Erythroblast (primary cell): ENCODE data around the gene ZNF574.

ENCODE experiments used
- DNase-seq, 2 experiments: peaks; one replicate each; lab custom pipeline; 2025; lab: John Stamatoyannopoulos, UW
- GATA1 ChIP-seq: IDR thresholded peaks from 2 replicates; pipeline ENCODE4 v1.6.1; 2011; ENCODE audit warnings: low read depth, mild to moderate bottlenecking, control low read depth, low read length, moderate library complexity
- POLR2A ChIP-seq: IDR thresholded peaks from 2 replicates; pipeline ENCODE4 v1.6.1; 2011; ENCODE audit warnings: mild to moderate bottlenecking, low read length

Gene ZNF574

DNA sequence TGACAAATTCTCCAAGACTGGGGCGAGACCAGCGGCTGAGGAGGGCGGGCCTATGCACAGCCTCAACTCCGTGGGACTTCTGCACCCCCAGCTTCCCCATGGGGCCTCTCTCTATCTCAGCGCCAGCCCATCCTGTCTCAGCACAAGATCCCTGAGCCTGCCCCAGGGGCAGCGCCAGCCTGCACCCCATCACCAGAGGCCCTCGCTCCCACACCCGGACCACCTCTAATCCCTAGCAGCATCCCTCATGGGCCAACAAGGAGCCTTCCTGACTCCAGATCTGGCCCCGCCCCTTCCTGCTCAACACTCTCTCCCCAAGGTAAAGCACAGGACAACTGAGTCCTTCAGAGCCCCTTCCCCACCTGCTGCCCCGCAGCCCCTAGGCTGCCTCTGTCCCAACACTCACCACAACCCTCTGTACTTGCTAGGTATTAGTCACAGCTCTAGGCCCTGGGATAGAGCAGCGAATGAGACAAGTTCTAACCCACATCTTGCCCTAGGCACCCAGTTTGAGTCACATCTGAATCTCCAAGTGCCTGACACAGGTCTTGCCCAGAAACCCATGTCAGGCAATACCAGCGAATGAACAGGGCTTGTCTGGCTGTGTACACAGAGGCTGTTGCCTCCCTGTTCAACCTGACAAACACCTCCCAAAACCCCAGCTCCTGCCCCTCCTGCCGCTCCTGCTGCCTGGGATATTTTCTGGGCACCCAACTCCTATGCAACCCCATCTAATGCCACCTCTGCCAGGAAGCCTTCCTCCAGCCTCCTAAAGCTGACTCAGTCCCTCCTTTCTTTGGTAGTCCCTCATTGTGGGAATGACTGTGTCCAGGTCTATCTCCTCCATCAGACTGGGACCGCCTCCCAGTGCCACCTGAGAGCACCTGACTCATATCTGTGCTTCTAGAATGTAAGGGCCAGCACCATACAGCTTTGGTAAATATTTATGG is 24.5 kb upstream of the ZNF574 start:
- no peak for DNase-seq
- TF ChIP-seq GATA1 = no peak
- TF ChIP-seq POLR2A = no peak

DNA sequence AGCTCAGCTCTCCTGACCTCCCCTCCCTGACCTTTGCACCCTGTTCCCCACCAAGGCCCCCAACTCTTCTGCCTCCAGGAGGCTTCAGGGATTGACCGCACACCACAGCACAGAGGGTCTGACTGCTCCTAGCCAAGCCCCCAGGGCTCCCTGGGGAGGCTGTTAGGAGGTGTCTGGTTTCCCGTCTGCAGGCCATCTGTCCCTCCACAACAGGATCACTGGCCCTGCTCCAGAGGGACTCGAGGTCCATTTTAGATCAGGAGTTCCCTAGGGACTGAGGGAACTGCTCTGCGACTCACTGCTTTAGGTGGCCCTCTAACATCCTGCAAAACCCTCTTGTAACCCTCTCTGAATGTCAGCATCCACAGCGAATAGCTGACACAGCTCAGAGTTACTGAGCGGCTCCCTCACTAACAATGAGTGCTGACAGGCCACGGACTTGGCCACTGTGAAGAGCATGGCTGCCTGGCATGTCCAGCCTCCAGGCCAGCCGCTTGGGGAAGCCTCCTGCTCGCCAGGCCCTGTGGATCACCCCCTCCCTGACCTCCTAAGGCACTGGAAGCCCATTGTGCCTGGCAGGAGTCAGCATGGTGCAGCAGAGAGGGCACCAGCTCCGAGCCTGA is 23.6 kb upstream of the ZNF574 start:
- DNase-seq = no peak
- no peak for TF ChIP-seq GATA1
- no peak for TF ChIP-seq POLR2A

DNA sequence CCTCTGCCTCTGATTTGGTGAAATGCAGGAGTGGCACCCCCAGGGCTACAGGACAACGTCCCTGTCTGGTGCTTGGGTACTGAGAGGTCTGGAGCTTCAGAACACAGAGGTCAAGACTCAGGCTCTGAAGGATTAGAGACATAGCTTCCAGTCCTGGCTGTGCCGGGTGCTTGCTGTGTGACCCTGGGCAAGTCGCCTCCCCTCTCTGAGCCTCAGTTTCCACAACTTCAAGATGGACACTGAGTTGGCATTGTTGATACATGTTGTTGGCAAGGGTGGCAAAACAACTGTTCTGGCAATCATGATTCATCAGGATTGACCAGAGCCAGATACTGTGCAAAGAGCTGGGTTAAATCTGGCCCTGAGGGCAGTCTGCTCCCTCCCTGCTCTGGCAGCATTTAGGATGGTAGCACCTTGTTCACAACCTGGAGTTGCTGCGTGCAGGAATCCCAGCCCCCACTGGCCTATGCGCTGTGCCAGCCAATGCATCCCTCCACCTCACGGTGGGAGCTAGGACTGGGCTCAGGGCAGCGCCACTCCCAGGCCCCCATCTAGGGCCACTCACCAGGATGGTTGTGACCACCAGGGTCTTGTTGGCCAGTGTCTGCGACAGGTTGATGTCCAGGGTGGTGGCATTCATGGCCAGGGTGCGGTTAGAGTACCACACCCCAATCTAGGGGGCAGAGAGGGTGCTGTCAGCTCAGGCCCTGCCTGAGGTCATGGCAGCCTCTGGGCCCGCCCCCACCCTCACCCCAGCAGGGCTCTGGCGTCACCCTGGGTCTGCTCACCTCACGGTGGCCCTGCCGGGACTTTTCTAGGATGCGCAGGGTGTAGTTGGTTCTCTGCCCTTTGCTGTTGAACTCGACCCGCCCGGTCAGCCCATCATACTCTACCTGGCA is 22.7 kb upstream of the ZNF574 start:
- DNase-seq = no peak

DNA sequence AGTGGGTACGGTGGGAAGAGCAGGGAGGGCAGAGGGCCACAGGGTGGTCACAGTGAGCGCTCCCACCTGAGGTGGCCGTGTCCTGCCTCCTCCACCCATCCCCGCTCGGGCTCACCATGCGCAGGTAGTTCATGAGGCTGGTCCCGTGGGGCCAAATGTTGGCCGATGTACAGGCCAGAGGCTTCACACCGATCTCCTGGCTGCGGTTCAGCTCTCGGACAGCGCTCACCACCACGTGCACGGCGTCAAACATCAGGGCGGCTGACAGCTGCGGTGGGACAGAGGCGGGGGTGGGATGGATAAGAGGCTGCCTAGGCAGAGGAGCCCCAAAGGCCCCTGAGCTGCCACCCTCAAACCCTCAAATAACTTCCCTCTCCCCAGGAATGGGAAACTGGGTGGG is 21.8 kb upstream of the ZNF574 start:
- no peak for DNase-seq
- no peak for TF ChIP-seq GATA1
- no peak for TF ChIP-seq POLR2A

More for the DNA sequence above, 22.7 kb upstream of the ZNF574 start:
- TF ChIP-seq POLR2A (no peak), GATA1 (no peak)

DNA sequence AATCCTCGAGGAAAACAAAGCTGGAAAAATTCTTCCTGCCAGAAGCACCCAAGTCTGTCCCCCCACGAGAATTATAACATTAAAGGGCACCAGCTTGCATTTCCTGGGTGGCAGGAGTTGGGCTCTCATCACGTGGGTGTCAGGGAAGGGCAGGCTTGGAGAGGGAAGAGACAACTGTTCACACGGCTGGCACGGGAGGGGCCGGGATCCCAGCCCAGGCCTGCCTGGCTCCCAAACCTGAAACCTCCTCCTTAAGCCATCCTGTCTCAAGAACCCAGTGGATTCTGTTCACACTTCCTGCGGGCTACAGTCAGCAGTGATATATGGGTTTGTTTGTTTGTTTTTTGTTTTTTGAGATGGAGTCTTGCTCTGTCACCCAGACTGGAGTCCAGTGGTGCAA is 18.1 kb upstream of the ZNF574 start:
- no peak for TF ChIP-seq POLR2A
- no peak for TF ChIP-seq GATA1
- no peak for DNase-seq

DNA sequence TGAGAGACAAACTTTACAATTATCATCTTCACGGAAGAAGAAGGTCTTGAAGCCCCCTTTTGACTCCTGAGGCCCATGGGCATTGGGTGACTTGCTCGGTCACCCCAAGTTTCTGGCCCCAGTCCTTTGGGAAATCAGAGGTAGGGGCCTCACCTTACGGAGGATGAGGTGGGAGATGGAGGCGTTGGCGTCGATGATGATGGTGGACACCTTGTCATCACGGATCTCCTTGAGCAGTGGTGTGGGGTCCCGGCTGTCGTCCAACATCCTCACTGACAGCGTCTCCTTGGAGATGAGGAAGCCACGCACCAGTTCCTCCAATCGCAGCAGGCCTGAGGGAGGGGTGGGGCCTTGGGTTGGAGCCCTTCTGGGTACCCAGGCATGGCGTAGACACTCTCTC is 16.8 kb upstream of the ZNF574 start:
- TF ChIP-seq GATA1 (no peak), POLR2A (no peak)
- DNase-seq = no peak

DNA sequence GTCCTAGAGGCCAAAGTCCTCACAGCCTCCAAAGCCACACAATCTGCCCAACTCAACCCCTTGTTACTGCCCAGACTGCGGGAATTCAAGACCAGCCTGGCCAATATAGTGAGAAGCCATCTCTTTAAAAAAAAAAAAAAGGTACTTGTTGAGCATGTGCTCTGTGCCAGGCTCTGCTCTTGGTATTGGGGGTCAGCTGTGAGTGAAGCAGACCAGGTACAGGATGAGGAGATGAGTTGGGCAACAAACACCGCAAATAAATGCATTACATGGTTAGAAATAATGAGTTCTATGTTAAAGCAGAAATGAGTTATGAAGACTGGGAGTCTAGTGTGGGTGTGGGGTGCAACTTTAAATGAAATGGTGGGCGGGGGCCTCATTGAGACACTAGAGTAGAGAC is 15.8 kb upstream of the ZNF574 start:
- TF ChIP-seq GATA1 = no peak
- no peak for TF ChIP-seq POLR2A
- DNase-seq = no peak

DNA sequence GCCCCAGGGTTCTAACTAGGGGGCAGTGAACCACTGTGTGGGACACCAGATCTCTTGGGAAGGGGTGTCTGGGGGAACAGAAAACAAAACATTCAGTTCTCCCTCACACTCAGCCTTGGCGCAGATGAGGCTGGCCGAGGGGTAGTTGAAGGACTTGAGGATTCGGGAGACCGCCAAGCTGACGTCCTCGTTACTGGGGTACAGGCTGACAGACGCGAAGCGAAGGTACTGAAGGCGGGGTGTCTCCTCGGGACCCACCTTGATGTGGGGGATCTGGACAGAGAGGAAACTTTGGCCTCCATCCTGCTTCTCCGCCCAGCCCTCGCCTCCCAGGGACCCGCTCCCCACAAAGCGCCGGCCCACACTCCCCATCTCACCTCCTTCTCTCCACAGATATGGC is 13.6 kb upstream of the ZNF574 start:
- no peak for DNase-seq
- no peak for TF ChIP-seq GATA1
- TF ChIP-seq POLR2A = no peak

DNA sequence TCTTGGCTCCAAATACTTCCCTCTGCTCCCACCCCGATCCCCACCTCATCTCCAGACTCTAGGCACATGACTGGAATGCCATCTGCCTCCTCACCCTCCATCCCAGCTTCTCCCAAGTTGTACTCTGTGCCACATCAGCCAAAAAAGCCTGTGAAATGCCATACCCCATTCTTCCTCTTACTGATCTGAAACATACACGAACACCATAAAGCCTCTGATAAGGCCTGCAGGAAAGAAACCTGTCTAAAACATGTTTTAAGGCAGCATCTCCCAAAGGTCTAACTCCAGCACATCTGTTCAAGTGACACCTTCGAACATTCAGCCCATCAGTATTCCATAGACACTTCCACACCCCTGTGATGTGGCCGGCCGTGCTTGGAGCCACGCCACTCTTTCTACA is 11.5 kb upstream of the ZNF574 start:
- TF ChIP-seq GATA1 = no peak
- TF ChIP-seq POLR2A = no peak
- no peak for DNase-seq

DNA sequence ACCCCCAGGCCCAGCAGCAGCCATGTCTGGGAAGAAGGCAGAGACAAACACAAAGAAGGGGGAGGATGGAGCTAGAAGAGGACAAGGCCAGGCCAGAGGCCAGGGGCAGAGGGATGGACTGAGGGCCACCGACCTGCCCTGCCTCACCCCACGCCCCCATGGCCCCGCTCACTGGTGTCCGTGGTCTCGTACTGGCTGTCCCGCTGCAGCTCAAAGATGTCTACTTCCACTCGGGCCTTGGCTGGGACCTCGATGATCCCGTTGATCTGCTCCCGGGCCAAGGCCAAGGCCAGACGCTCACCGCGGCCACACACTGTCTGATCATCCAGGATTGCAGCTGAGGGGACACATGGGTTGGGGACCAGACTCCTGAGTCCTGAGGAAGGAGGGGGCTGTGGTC is 10.9 kb upstream of the ZNF574 start:
- TF ChIP-seq POLR2A = no peak
- no peak for TF ChIP-seq GATA1
- DNase-seq = no peak

DNA sequence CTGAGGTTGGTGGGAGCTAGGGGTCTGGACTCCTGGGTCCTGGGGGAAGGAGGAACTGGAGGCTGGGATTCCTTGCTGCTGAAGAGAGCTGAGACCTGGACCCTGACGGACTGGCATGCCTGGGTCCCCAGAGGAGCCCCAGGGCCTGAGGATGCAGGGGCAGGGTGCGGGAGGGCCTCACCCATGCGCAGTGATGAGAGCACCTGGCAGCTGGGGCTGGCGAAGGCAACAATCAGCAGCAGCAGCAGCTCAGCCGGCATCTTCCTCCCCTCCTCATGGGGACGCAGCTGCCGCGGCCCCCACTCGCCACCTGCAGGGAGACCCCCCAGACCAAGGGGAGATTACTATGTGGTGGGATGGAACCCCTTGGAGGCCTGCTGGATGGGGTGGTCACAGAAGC is 10.5 kb upstream of the ZNF574 start:
- no peak for DNase-seq
- TF ChIP-seq POLR2A = no peak
- TF ChIP-seq GATA1 = no peak

DNA sequence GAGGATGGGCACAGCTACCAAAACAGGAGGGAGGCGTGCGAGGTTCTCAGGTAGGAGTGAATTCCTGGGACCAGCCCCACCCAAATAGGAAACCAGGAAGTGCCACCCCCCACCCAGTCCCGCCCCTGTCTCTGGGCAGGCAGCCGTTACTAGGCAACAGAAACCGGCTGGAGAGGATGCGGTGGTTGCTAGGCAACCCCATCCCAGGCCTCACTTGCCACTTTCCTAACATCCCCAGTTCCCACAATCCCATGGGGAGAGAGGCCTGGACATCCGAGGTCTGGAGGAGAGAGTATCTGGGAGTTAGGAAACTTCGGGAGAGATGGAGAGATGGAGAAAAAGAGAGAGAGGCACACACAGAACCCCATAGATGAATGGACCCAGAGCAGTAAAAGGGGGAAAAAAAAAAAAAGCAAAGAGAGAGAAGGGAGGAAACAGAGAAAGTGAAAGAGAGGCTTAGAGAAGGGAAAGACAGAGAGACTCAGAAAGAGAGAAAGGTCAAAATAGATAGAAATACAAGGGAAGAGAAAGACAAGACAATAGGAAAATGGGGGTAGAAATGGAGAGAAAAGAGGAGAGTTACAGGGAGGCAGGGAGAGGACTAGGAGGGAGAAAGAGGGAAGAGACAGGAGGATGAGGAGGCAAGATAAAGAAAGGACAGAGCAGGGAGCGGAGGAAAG is 9.8 kb upstream of the ZNF574 start:
- no peak for DNase-seq
- TF ChIP-seq POLR2A = no peak
- no peak for TF ChIP-seq GATA1

DNA sequence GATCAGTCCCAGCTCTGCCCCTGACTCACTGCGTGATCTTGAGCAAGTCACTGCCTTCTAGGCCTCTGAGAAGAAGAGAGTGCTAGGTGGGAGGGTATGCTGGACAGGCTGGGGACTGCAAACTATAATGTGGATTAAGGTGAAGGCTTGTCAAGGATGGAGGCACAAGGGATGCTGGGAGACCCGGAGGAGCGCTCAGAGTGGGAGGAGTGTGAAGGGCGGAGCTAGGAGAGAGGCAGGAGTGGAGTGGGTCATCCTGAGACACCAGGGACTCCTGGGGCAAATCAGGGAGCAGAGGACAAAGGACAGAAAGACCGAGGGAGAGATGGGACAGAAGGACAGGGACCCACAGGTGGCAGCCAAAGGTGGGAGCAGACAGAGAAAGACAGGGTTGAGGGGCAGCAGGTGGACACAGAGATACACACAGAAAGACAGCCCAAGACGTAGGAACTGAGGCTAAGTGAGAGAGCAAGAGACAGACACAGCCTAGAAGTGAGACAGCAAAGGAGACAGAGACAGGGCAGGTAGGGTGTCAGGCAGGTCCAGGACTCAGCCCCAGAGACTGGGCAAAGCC is 8.6 kb upstream of the ZNF574 start:
- TF ChIP-seq GATA1 (no peak), POLR2A (no peak)
- DNase-seq = no peak
